ENCODE results near the gene CCDC88C.

The CCDC88C gene

GRCh38 chr14:91335191-91336092 is 82.2 kb downstream of the CCDC88C start:
- TF ChIP-seq CTCF (conservative IDR thresholded peaks at IDR 0.05; ENCODE audit: low read depth, low read length) = no peak
- no peak for DNase-seq (ENCODE audit: low read depth)
- no peak overlapping the region for H3K4me3 ChIP-seq (ENCODE audit: low read length)

- no peak overlapping the region for H3K4me3 ChIP-seq (ENCODE audit: low read length)
- DNase-seq (ENCODE audit: low read depth) = no peak
- TF ChIP-seq CTCF (conservative IDR thresholded peaks at IDR 0.05; ENCODE audit: low read depth, low read length) = no peak
Measured at GRCh38 chr14:91333650-91334039, 84.0 kb downstream of the CCDC88C start.

- no peak overlapping the region for H3K4me3 ChIP-seq (ENCODE audit: low read length)
- DNase-seq (ENCODE audit: low read depth) = no peak
- TF ChIP-seq CTCF (conservative IDR thresholded peaks at IDR 0.05; ENCODE audit: low read depth, low read length) = no peak
Measured at GRCh38 chr14:91332986-91333649, 84.5 kb downstream of the CCDC88C start.

GRCh38 chr14:91332171-91332985 is 85.2 kb downstream of the CCDC88C start:
- no peak for DNase-seq (ENCODE audit: low read depth)
- no peak overlapping the region for H3K4me3 ChIP-seq (ENCODE audit: low read length)
- no peak for TF ChIP-seq CTCF (conservative IDR thresholded peaks at IDR 0.05; ENCODE audit: low read depth, low read length)

- DNase-seq (ENCODE audit: low read depth) = no peak
- TF ChIP-seq CTCF (conservative IDR thresholded peaks at IDR 0.05; ENCODE audit: low read depth, low read length) = no peak
- no peak overlapping the region for H3K4me3 ChIP-seq (ENCODE audit: low read length)
Measured at GRCh38 chr14:91331721-91332120, 85.9 kb downstream of the CCDC88C start.

- no peak overlapping the region for H3K4me3 ChIP-seq (ENCODE audit: low read length)
- TF ChIP-seq CTCF (conservative IDR thresholded peaks at IDR 0.05; ENCODE audit: low read depth, low read length) = no peak
- no peak for DNase-seq (ENCODE audit: low read depth)
Measured at GRCh38 chr14:91330856-91331255, 86.8 kb downstream of the CCDC88C start.
